Upper lobe of right lung (tissue), 1 donor: ENCODE measurements around the gene NUP210. TPM values are rescaled to one million over a fixed set of nuclear protein-coding genes. Genes with fewer than 3 reads are reported as not detected.

Source experiments
- ATAC-seq: fragments of 200-7000 bp; cut with Tn5 transposase; one replicate; pipeline ENCODE4 v1.9.1; 2020; ENCODE audit warnings: mild to moderate bottlenecking, moderate library complexity
- DNase-seq: peaks from one replicate; pipeline ENCODE4 v3.0.0-alpha.2; 2020
- H3K27ac ChIP-seq: fragments of 200-600 bp; one replicate; pipeline ENCODE4 v1.8.0; 2022
- H3K27me3 ChIP-seq: fragments of 200-600 bp; one replicate; pipeline ENCODE4 v1.8.0; 2022; ENCODE audit warnings: mild to moderate bottlenecking
- H3K36me3 ChIP-seq: fragments of 200-600 bp; one replicate; pipeline ENCODE4 v1.8.0; 2022
- H3K4me1 ChIP-seq: fragments of 200-600 bp; one replicate; pipeline ENCODE4 v1.8.0; 2022
- H3K4me3 ChIP-seq: fragments of 200-600 bp; one replicate; pipeline ENCODE4 v1.8.0; 2022; ENCODE audit warnings: mild to moderate bottlenecking
- H3K9me3 ChIP-seq: fragments of 200-600 bp; one replicate; pipeline ENCODE4 v1.8.0; 2022
- intact Hi-C: fragments of 100-400 bp; cut with DNase I; formaldehyde crosslinking; loops from one replicate; pipeline ENCODE4 v1.11.0; 2022
- total RNA-seq: library from RNA; stranded (reverse); fragmentation: NEBNext Ultra II Directional; extraction: Animal tissue kit (Norgen Biotek cat#: 25700); gene quantifications from one replicate; pipeline ENCODE4 v1.2.1, GENCODE V29; 2021
- TF ChIP-seq, protein P1 (sequence below): fragments of 200-600 bp; IDR thresholded peaks from one replicate; pipeline ENCODE4 v1.8.0; 2022; ENCODE audit warnings: antibody characterized with exemption
- donor health status: DM: no; HTN: yes; CAD: no; lungs with severe emphysema.

The NUP210 gene
- total RNA-seq, 1 donor from 2014 or later = 19.8 TPM

DNA sequence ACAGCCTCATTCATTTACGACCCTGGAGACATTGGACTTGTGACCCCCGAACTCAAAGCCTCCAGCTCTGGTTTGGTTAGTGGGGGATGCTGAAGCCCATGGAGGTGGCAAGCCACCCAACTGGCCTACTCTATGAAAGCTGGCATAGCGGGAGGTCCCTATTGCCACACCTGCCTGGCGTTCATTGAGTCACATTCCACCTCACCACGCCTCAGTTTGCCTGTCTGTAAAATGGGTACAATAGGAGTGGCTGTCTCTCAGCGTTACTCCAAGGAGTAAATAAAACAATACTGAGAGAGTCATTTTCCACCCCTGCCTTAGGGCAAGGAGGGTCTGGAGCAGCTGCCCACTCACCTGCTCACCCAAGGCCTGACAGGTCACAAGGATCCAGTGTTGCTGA lies 60.2 kb downstream of the NUP210 start:
- H3K9me3 ChIP-seq = no peaks in the 10 kb centered on the region
- TF ChIP-seq, protein P1, sequence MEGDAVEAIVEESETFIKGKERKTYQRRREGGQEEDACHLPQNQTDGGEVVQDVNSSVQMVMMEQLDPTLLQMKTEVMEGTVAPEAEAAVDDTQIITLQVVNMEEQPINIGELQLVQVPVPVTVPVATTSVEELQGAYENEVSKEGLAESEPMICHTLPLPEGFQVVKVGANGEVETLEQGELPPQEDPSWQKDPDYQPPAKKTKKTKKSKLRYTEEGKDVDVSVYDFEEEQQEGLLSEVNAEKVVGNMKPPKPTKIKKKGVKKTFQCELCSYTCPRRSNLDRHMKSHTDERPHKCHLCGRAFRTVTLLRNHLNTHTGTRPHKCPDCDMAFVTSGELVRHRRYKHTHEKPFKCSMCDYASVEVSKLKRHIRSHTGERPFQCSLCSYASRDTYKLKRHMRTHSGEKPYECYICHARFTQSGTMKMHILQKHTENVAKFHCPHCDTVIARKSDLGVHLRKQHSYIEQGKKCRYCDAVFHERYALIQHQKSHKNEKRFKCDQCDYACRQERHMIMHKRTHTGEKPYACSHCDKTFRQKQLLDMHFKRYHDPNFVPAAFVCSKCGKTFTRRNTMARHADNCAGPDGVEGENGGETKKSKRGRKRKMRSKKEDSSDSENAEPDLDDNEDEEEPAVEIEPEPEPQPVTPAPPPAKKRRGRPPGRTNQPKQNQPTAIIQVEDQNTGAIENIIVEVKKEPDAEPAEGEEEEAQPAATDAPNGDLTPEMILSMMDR = no peak
- no peaks in the 10 kb centered on the region for H3K4me1 ChIP-seq
- DNase-seq (no peak), ATAC-seq (no peak)
- no peaks in the 10 kb centered on the region for H3K27me3 ChIP-seq
- intact Hi-C loops = no loop called here
- no peak overlapping the region for H3K4me3 ChIP-seq
- no peak overlapping the region for H3K27ac ChIP-seq
- H3K36me3 ChIP-seq = peaks cover 36% of the 10 kb centered on the region

- no peak overlapping the region for H3K27ac ChIP-seq
- no peaks in the 10 kb centered on the region for H3K4me1 ChIP-seq
- no peak for DNase-seq
- H3K36me3 ChIP-seq = peaks cover 34% of the 10 kb centered on the region
- H3K4me3 ChIP-seq = no peak overlapping the region
- H3K9me3 ChIP-seq = no peaks in the 10 kb centered on the region
- intact Hi-C loops = no loop called here
- TF ChIP-seq, protein P1 = no peak
- ATAC-seq = no peak
- no peaks in the 10 kb centered on the region for H3K27me3 ChIP-seq
These were observed 61.5 kb downstream of the NUP210 start for GRCh38 chr3:13358643-13359042.

GRCh38 chr3:13358051-13358450 lies 62.1 kb downstream of the NUP210 start:
- intact Hi-C loops = no loop called here
- Histone ChIP-seq H3K27me3 (no peaks in the 10 kb centered on the region), H3K4me1 (no peaks in the 10 kb centered on the region), H3K36me3 (peaks cover 28% of the 10 kb centered on the region), H3K27ac (no peak overlapping the region), H3K4me3 (no peak overlapping the region), H3K9me3 (no peaks in the 10 kb centered on the region)
- DNase-seq (no peak), ATAC-seq (no peak)
- TF ChIP-seq, protein P1 = no peak

GRCh38 chr3:13357074-13357473 lies 63.0 kb downstream of the NUP210 start:
- Histone ChIP-seq H3K27ac (no peak overlapping the region), H3K36me3 (peaks cover 28% of the 10 kb centered on the region), H3K4me1 (no peaks in the 10 kb centered on the region), H3K27me3 (no peaks in the 10 kb centered on the region), H3K9me3 (no peaks in the 10 kb centered on the region), H3K4me3 (no peak overlapping the region)
- TF ChIP-seq, protein P1 = no peak
- DNase-seq = no peak
- no peak for ATAC-seq
- intact Hi-C loops = no loop called here

GRCh38 chr3:13353936-13354542 lies 66.1 kb downstream of the NUP210 start:
- Histone ChIP-seq H3K4me3 (no peak overlapping the region), H3K4me1 (no peaks in the 10 kb centered on the region), H3K36me3 (peaks cover 7% of the 10 kb centered on the region), H3K27ac (no peak overlapping the region), H3K27me3 (no peaks in the 10 kb centered on the region), H3K9me3 (no peaks in the 10 kb centered on the region)
- intact Hi-C loops = no loop called here
- DNase-seq (no peak), ATAC-seq (no peak)
- TF ChIP-seq, protein P1 = no peak

GRCh38 chr3:13353506-13353905 lies 66.6 kb downstream of the NUP210 start:
- H3K4me3 ChIP-seq = no peak overlapping the region
- no peak for ATAC-seq
- peaks cover 2% of the 10 kb centered on the region for H3K36me3 ChIP-seq

More at GRCh38 chr3:13353506-13353905, 66.6 kb downstream of the NUP210 start:
- no peaks in the 10 kb centered on the region for H3K4me1 ChIP-seq
- H3K9me3 ChIP-seq = no peaks in the 10 kb centered on the region
- intact Hi-C loops = no loop called here
- no peak overlapping the region for H3K27ac ChIP-seq
- TF ChIP-seq, protein P1 = no peak
- DNase-seq = no peak
- no peaks in the 10 kb centered on the region for H3K27me3 ChIP-seq
